GM19328 (cell line): ENCODE measurements around the gene RARRES1.

ENCODE experiments used
- ATAC-seq: cut with Tn5 transposase; IDR thresholded peaks from one replicate; pipeline ENCODE4 v1.9.1; 2021; ENCODE audit warnings: mild to moderate bottlenecking, moderate library complexity; ENCODE audit not compliant: unreplicated experiment

RARRES1 gene

DNA sequence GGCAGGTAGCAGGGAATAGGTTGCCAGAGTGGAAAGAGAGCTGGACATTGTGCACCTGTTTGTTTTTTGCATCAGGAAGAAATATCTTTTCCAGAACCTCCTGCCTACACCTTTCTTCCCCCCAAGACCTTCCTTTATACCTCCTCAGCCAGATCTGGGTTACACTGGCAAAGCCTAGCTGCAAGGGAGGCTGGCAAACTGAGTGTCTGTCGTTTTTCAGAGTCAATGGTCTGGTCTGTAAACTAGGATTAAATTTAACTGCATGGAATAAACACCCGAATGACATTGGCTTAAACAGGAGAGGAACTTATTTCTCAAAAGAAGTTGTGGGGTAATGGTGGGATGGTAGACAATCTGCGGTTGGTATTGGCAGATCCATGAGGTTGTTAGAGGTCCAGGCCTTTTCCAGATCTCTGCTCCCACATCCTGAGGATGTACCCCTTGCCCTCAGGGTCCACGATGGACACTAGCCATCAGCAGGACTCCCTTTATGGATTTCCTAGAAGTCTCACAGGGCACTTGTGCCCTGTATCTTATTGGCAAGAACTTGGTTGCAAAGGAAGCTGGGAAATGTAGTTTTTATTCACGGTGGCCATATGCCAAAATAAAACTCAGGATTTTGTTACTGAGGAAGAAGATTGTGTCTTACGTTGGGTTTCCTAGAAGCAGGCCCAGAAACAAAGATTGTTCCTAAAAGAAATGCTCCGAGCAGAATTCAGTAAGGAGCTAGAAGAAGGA, 3.2 kb upstream of the RARRES1 start:
- ATAC-seq = no peak

DNA sequence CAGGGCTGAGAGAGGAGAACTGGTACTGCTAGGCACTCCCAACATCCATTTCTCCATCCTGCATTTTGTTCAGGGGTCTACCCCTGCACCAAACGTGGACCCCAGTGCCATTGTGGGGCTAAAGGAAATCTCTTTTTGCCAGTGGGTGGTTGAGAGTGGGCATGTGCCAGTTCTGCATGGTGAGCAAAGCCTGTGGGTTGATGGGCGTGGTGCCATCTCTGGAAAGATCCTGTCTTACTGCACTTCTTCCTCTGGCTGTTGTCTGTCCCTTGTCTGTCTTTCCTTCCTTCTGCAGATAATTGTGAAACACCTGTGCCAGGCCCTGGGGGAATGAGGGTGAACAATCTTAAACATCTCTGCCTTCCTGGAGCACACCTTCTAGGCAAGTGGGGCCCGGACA, 1.4 kb upstream of the RARRES1 start:
- ATAC-seq = no peak

- ATAC-seq = no peak
Observed at GRCh38 chr3:158732856-158733200, 571 bp upstream of the RARRES1 start.

DNA sequence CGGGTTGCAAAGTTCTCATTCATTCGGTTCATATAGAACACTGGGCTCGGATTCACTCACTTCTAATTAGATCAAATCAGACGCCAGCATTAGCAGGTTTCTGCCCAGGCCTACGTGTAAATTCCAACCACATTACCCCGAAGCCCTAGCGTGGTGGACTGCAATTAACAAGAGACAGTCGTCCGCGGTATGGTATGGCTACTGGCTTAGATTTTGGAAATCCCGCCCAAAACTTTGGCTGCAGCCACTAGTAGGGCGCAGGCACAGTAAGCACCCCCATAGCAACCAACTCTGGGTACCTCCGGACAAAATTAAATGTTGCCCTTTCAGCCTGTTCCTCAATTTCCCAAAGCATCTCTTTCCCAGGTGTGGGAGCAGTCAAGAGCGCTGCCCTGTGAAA, 771 bp downstream of the RARRES1 start:
- ATAC-seq = no peak

DNA sequence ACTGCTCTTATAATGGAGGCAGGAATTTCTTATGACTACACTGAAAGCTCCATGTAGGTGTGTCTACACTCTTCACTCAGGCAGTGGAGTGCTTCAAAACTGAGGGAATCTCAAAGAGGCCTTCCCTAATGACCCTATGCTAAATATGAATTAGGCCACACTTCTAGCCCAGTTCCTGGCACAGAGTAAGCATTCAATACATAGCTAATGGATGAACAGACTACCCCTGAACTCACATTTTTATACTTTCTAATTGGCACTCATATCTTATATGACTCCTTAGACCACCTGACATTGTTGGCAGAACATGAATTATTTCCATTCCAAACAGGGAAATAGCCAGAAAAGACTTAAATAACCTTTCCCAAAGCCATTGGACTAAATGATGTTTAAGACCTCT, 3.4 kb downstream of the RARRES1 start:
- no peak for ATAC-seq

GRCh38 chr3:158728061-158728377, 4.2 kb downstream of the RARRES1 start:
- ATAC-seq = no peak

DNA sequence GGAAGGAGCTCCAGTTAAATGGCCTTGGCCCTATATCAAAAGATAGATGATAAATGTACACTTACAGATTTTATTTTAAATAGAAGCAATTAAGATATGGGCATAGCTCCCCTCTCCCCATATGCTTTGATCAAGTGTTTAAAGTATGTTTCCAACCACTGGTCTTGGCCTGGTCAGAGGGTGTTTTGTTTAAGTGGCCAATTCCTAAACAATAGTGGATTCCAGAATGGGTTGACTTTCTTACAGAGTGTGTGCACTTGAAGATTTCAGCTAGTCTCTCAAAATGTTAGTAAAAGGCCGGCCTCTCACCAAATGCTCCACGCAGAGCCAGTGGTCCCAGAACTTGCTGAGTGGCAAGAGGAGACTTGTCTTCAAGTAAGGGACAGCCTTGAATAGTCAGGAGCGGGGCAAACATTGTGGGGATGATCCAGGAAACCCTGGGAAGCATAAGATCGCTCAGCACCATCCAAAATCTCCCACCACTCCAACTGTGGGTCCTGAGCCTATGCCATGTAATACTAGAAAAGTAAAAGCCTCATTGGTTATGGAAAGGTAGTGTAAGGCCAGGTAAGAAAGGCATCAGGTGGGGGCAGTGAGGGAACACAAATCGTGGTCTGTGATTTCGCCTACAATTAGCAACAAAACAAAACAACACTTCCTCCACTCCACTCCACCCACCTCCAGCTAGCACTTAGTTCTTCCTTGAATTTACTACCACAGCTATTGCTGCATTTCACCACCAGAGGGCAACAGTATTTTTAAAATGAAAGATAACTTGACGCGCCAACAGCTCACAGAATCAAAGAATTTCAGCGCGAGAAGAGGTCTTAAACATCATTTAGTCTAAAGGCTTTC, 4.8 kb downstream of the RARRES1 start:
- peak; percentile 49 for ATAC-seq

DNA sequence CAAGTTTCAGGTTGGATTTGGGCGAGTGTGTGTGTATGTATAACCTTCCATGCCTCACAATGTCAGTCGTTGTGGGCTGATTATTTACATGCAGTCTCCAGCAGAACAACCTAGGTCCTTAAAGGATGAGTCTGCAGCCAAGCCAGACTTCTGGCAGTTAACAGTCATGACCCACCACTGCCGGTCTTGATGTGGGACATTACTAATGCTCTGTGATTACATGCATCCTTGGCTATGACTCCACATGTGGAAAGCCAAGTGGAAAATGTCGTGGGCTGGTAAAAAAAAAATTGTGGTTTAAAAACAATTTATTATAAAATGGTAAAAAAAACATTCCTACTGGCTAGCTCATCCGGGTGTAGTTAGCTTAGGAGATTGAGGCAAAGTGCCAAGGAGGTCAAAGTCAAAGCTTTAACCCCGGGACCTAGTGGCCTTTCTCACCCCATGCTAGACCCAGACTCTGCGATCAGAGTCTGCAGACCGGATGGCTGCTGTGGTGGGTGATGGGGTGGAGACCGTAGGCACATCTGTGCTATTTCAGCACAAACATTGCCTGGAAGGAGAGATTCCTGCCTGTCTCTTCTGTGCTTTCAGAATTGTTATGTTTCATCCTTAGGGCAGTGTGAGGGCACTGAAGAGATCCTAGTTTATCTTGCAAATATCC, 6.8 kb downstream of the RARRES1 start:
- ATAC-seq = no peak

DNA sequence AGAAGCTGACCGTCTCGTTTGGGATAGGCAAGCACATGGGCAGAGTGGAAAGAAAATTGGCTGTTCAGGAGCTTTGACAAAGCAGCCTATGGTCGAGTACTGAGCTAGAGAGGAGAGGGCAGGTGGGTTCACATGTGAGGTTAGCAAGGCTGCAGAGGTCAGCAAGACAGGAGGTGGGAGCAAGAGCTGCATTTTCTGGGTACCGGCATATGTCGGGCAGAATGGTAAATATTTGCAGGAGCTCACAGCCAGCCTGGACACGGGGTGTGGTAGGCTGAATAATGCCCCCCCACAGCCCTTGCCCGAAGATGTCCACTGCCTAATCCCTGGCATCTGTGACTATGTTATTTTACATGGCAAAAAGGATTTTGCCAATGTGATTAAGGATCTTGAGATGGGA, 8.3 kb downstream of the RARRES1 start:
- ATAC-seq = no peak

DNA sequence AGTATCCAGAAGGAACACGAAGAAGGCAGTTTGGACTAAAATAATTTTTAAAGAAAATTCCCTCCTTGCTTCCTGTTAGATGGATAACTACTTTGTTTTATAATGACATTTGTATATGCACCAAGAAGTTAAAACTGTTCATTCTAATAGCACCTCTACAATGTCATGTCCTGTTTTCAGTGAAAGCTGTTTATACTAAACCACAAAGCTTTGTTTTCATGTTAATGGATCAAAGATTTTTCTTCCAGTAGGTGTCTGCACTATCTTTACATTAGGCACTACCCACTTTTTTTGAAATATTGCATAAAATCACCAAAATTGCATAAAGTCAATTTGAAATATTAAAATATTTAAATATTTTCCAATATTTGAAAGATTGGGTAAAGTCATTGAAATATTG, 10.1 kb downstream of the RARRES1 start:
- no peak for ATAC-seq

- ATAC-seq = no peak
Observed at GRCh38 chr3:158718490-158719170, 13.6 kb downstream of the RARRES1 start.

- ATAC-seq = no peak
Observed at GRCh38 chr3:158717576-158717975, 14.7 kb downstream of the RARRES1 start.

DNA sequence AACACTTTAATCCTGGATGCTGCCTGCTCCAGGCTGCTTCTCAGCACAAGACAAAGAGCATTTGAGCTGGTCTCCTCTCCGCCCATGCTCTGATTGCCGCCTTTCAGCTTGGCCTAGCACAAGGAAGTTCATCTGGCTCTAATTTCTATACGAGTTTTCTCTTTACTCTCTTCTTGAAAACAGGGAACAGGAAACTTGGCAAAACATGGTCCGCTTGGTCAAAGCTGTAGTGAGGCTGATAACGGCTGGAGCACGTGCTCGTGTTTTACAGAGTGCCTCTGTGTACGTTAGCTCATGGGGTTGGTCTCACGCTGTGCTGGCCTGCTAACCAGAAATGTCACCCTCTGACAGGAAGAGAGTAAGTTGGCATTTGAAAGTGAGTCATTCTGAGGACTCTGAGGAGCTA, 19.2 kb downstream of the RARRES1 start:
- no peak for ATAC-seq

- no peak for ATAC-seq
Observed at GRCh38 chr3:158712443-158712842, 19.8 kb downstream of the RARRES1 start.

GRCh38 chr3:158711886-158712285, 20.4 kb downstream of the RARRES1 start:
- no peak for ATAC-seq

- no peak for ATAC-seq
Observed at GRCh38 chr3:158710601-158711000, 21.7 kb downstream of the RARRES1 start.

- ATAC-seq = no peak
Observed at GRCh38 chr3:158709666-158710083, 22.6 kb downstream of the RARRES1 start.

- no peak for ATAC-seq
Observed at GRCh38 chr3:158703566-158703965, 28.7 kb downstream of the RARRES1 start.

DNA sequence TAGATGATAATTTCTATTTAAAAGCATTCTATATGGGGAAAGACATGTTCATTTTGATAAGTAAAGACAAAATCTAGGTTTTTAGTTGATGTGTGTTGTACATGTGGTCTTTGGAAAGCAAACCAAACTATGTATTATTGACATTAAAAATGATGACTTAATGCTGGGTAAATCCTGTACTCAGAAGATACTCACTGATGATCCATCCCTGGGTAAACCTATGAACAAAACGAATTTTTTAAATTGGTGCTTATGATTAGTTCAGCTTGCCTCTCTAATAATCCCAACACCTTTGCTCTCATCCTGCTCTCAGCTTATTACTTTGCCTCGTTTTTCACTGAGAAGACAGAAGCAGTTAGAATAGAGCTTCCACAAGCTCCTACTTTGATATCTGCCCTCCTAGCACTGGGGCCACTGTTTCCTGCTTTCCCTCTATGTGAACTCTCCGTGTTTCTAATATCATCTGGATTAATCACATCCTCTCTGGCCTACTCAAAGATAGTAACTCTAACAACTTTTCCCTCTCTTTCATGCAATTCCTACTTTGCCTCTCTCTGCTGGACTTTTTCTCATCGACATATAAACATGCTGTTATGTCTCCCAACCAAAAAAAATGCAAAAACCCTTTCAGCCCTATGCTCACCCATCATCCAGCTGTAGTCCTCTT, 29.3 kb downstream of the RARRES1 start:
- no peak for ATAC-seq

GRCh38 chr3:158701420-158702065, 30.7 kb downstream of the RARRES1 start:
- ATAC-seq = no peak
